Karpas-422 (cell line): ENCODE measurements around the gene ALDH1L2. TPM values are rescaled to one million over a fixed set of nuclear protein-coding genes. Genes with fewer than 3 reads are reported as not detected.

ENCODE experiments used
- DNase-seq: peaks from one replicate; pipeline ENCODE4 v3.0.0-alpha.2; 2015
- H2AFZ ChIP-seq: fragments of 200-600 bp; sonication (generic); 2 replicates; pipeline ENCODE4 v1.6.1; 2014; ENCODE audit warnings: antibody characterized with exemption, low read length, mixed read lengths
- H3K27ac ChIP-seq: fragments of 200-600 bp; sonication (generic); 2 replicates; pipeline ENCODE4 v1.5.1; 2014; ENCODE audit warnings: mild to moderate bottlenecking, low read length, moderate library complexity
- H3K27me3 ChIP-seq: fragments of 200-600 bp; sonication (generic); 2 replicates; pipeline ENCODE4 v1.6.1; 2014; ENCODE audit warnings: low read length, mixed read lengths
- H3K36me3 ChIP-seq: fragments of 200-600 bp; sonication (generic); 2 replicates; pipeline ENCODE4 v1.6.1; 2014; ENCODE audit warnings: low read length, mixed read lengths; ENCODE audit not compliant: insufficient read depth
- H3K4me1 ChIP-seq: fragments of 200-600 bp; sonication (generic); 2 replicates; pipeline ENCODE4 v1.6.1; 2014; ENCODE audit warnings: mild to moderate bottlenecking, low read length, mixed read lengths
- H3K4me2 ChIP-seq: fragments of 200-600 bp; sonication (generic); 2 replicates; pipeline ENCODE4 v1.6.1; 2014; ENCODE audit warnings: low read length, low read depth, mild to moderate bottlenecking; ENCODE audit not compliant: poor library complexity, severe bottlenecking
- H3K4me3 ChIP-seq: fragments of 200-600 bp; sonication (generic); 2 replicates; pipeline ENCODE4 v1.5.1; 2014; ENCODE audit warnings: mild to moderate bottlenecking, antibody characterized with exemption, low read length, mixed read lengths
- H3K79me2 ChIP-seq: fragments of 200-600 bp; sonication (generic); 2 replicates; pipeline ENCODE4 v1.6.1; 2014; ENCODE audit warnings: mild to moderate bottlenecking, low read length, mixed read lengths
- H3K9ac ChIP-seq: fragments of 200-600 bp; sonication (generic); 2 replicates; pipeline ENCODE4 v1.6.0; 2014; ENCODE audit warnings: low read length
- H3K9me2 ChIP-seq: fragments of 200-600 bp; sonication (generic), shearing (Covaris generic); replicated peaks from 2 replicates; pipeline ENCODE4 v1.6.0; 2014; ENCODE audit warnings: mild to moderate bottlenecking, low read length, moderate library complexity; ENCODE audit not compliant: insufficient read depth
- H3K9me3 ChIP-seq: fragments of 300-700, 200-600 bp; sonication (generic); 2 replicates; pipeline ENCODE4 v1.6.1; 2014; ENCODE audit warnings: low read length, mixed read lengths
- H4K20me1 ChIP-seq: fragments of 200-600 bp; sonication (generic); 2 replicates; pipeline ENCODE4 v1.6.1; 2014; ENCODE audit warnings: mild to moderate bottlenecking, antibody characterized with exemption, low read length, low read depth; ENCODE audit not compliant: insufficient read depth
- total RNA-seq: library from RNA; depleted of rRNA; stranded (reverse); fragments of >200 nt; shearing (Covaris generic); gene quantifications from 2 replicates; pipeline ENCODE4 v1.2.3, GENCODE V29; 2014; ENCODE audit warnings: low replicate concordance

ALDH1L2 gene
- total RNA-seq, 1 experiment from 2014 or later = not detected

DNA sequence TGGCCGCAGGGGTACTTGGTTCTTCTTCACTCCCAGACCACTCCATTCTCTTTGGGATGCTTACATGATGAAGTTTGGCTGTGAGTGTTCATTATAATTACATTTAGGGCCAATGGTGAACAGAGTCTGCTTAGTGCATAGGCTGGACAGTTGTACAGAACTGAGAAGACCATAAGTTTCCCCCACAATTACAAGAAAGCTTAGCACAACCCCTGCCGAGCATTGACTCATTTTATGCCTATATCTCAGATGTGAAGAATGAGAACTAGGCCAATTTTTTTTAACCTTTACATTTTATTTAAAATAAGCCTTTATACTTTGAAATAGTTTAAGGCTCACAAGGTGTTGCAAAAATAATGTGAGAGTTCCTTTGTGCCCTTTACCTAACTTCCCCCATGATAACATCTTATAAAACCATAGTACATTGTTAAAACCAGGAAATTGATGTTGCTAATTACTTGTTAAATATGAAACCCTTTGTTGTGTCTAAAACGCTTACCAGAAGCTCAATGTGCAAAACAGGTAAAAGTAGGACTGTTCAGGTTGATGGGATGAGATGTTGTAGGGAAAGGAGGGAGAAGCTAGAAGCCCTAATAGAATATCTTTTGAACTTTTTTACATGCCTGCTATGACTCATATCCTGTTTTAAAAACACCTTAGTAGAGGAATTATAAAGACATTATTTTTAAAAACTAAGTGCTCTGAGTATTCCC lies 47.2 kb downstream of the ALDH1L2 start:
- Histone ChIP-seq H4K20me1 (no peaks in the 10 kb centered on the region), H3K36me3 (no peaks in the 10 kb centered on the region), H3K9me2 (no peaks in the 10 kb centered on the region), H3K9ac (no peak overlapping the region), H3K79me2 (no peaks in the 10 kb centered on the region), H3K9me3 (no peaks in the 10 kb centered on the region), H2AFZ (no peak overlapping the region), H3K4me2 (no peak overlapping the region), H3K4me3 (no peak overlapping the region), H3K27me3 (no peaks in the 10 kb centered on the region), H3K4me1 (no peaks in the 10 kb centered on the region), H3K27ac (no peak overlapping the region)
- DNase-seq = no peak

DNA sequence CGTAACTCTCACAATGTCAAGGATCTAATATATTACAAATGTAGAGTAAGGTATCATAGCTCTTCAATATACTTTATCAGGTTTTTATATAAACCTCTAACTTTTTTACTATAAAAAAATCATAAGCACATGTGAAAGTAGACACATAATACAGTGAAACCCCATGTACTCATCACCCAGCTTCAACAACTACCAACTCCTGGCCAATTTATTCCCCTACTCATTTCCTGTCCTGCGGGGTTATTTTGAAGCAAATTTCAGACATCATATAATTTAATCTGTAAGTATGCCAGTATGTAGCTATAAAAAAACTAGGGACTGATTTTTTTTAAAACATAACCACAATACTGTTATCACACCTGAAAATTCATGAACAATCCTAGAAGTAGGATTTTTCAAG lies 50.4 kb downstream of the ALDH1L2 start:
- Histone ChIP-seq H4K20me1 (no peaks in the 10 kb centered on the region), H3K27me3 (no peaks in the 10 kb centered on the region), H3K9ac (no peak overlapping the region), H3K4me2 (no peak overlapping the region), H3K4me3 (no peak overlapping the region), H3K9me2 (no peaks in the 10 kb centered on the region), H3K36me3 (no peaks in the 10 kb centered on the region), H3K9me3 (no peaks in the 10 kb centered on the region), H3K27ac (no peak overlapping the region), H3K79me2 (no peaks in the 10 kb centered on the region), H3K4me1 (peaks cover 11% of the 10 kb centered on the region), H2AFZ (no peak overlapping the region)
- no peak for DNase-seq

DNA sequence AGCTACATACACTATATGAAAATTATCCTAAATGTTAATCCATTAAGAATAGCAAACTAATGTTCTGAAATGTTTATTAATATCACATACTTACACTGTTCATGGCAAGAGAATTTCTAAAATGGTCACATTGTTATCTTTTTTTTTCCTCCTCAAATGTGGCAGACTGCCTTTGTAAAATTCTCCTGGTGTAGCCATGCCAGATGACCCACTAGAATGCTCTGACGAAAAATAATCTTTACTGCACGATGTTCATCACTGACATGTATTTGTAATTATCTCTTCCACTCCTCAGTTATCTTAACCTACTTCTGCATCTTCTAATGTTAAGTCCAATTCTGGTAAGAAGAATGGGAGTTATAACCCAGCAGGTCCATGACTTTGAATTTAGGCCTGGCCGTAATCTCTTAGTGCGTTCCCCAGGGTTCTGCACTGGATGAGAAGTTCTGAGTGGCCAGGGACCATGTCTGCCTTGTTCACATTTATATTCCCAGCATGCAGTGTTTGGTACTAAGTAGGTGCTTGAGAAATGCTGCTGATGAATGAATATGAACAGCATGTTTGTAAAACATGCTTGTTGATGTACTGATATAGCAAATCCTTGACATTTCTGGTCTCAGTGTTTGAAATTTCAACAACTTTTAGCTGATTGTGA lies 51.4 kb downstream of the ALDH1L2 start:
- H3K9me2 ChIP-seq = no peaks in the 10 kb centered on the region
- H2AFZ ChIP-seq = no peak overlapping the region
- H3K79me2 ChIP-seq = no peaks in the 10 kb centered on the region
- no peaks in the 10 kb centered on the region for H3K36me3 ChIP-seq
- H3K27ac ChIP-seq = no peak overlapping the region
- no peaks in the 10 kb centered on the region for H4K20me1 ChIP-seq
- DNase-seq = no peak
- H3K4me1 ChIP-seq = peaks cover 11% of the 10 kb centered on the region
- H3K4me3 ChIP-seq = no peak overlapping the region
- H3K27me3 ChIP-seq = no peaks in the 10 kb centered on the region
- H3K9me3 ChIP-seq = no peaks in the 10 kb centered on the region
- H3K9ac ChIP-seq = no peak overlapping the region
- H3K4me2 ChIP-seq = no peak overlapping the region

DNA sequence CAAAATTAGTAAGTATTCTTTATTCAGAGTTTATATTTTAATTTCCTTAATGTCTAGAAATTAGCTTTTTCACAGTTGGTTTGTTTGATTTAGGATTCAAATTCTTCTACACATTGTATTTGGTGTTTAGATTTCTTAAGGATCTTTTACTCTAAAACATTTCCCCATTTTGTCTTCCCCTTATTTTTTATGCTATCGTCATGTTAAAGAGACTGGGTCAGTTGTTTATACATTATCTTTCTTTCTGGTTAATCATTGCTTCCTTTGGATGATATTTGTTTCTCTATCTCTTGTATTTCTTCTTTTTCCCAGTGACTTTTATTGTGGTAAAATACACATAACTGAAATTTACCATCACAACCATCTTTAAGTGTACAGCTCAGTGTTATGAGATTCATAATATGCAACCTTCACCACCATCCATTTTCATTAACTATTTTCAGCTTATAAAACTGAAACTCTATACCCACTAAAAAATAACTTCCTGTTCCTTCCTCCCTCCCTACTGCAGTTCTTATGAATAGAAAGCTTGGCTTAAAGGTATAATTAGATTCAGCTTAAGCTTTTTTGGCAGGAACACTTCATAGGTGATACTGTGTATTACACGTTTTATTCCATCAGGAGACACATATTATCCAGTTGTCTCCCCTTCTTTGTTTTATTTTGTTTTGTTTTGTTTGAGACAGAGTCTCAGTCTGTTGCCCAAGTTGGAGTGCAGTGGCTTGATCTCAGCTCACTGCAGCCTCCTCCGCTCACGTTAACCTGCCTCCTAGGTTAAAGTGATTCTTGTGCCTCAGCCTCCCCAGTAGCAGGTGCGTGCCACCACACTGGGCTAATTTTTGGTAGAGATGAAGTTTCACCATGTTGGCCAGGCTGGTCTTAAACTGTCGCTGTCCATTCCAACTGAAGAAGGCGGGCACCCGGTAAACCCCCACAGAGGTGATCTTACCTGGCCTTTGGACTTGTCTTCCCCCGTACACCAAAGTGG lies 53.1 kb downstream of the ALDH1L2 start:
- H3K9me2 ChIP-seq = no peaks in the 10 kb centered on the region
- peak overlapping the region; percentile 29 for H3K4me2 ChIP-seq
- no peak for DNase-seq
- H4K20me1 ChIP-seq = no peaks in the 10 kb centered on the region
- no peaks in the 10 kb centered on the region for H3K9me3 ChIP-seq
- H3K9ac ChIP-seq = no peak overlapping the region
- peak overlapping the region; percentile 27; the same call in 1 of the 2 replicates for H3K27ac ChIP-seq
- no peaks in the 10 kb centered on the region for H3K36me3 ChIP-seq
- peaks cover 11% of the 10 kb centered on the region for H3K4me1 ChIP-seq
- no peak overlapping the region for H3K4me3 ChIP-seq
- no peaks in the 10 kb centered on the region for H3K79me2 ChIP-seq
- H3K27me3 ChIP-seq = no peaks in the 10 kb centered on the region
- peak overlapping the region; percentile 38 for H2AFZ ChIP-seq

DNA sequence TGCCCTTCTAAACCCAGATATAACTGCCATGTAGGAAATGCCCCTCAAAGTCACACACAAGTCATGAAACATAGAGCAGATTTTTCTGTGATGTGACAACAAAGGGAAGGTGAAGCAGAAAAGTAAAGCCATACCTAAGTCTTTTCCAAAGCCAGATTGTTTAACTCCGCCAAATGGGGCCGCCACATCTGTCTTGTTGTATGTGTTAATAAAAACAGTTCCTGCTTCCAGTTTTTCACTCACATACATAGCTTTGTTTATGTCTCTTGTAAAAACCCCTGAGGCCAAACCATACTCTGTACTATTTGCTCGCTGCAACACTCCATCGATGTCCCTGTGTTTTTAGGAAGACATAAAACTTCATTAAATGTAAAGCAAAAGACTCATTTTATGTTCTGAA lies 57.8 kb downstream of the ALDH1L2 start:
- no peaks in the 10 kb centered on the region for H3K9me2 ChIP-seq
- H3K4me2 ChIP-seq = no peak overlapping the region
- no peak overlapping the region for H3K27ac ChIP-seq
- no peak overlapping the region for H3K9ac ChIP-seq
- H4K20me1 ChIP-seq = no peaks in the 10 kb centered on the region
- no peak overlapping the region for H3K4me3 ChIP-seq
- no peak overlapping the region for H2AFZ ChIP-seq
- DNase-seq = no peak
- H3K27me3 ChIP-seq = no peaks in the 10 kb centered on the region
- no peaks in the 10 kb centered on the region for H3K79me2 ChIP-seq
- no peaks in the 10 kb centered on the region for H3K36me3 ChIP-seq
- H3K4me1 ChIP-seq = peaks cover 11% of the 10 kb centered on the region
- no peaks in the 10 kb centered on the region for H3K9me3 ChIP-seq

DNA sequence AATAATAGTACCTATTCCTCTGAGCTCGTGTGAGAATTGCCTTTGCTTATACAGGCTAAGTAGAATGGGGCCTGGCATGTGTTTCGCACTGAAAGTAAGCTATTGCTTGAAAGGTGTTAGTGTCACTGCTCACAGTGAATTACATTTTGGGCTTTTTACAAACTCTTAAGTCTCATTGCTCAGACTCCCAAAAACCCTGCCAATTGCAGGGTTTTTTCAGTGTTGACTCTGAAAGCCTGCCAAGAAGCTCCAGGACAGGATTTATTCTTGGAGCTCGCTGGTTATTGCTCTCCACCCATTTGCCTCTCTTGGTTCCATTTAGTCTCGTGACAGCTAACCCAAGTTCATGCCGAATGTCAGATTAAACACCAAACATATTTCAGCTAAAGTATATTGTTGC lies 58.4 kb downstream of the ALDH1L2 start:
- no peak overlapping the region for H3K4me2 ChIP-seq
- H2AFZ ChIP-seq = no peak overlapping the region
- H3K9me3 ChIP-seq = no peaks in the 10 kb centered on the region
- no peaks in the 10 kb centered on the region for H3K27me3 ChIP-seq
- DNase-seq = no peak
- H3K9me2 ChIP-seq = no peaks in the 10 kb centered on the region
- H3K36me3 ChIP-seq = no peaks in the 10 kb centered on the region
- H3K4me3 ChIP-seq = no peak overlapping the region
- H3K9ac ChIP-seq = no peak overlapping the region
- peaks cover 6% of the 10 kb centered on the region for H3K4me1 ChIP-seq
- no peaks in the 10 kb centered on the region for H4K20me1 ChIP-seq
- H3K27ac ChIP-seq = no peak overlapping the region
- no peaks in the 10 kb centered on the region for H3K79me2 ChIP-seq

DNA sequence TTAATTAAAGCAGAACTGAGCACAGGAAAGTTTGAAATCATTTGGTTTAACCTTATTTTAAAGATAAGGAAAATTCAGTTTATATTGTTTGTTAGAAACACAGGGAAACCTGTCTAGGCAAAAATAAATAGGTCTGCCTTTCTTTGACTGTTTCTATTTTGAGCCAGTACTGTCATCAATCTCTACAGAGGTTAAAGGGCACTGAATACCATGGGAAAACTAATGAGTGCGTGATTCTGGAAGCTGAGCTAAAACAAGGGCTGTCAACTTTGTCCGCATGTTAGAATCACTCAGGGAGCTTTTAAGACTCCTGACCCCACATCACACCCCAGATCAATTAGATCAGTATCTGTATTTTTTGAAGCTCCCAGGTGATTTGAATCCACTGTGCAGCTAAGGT lies 59.3 kb downstream of the ALDH1L2 start:
- H3K4me1 ChIP-seq = no peaks in the 10 kb centered on the region
- H3K79me2 ChIP-seq = no peaks in the 10 kb centered on the region
- no peak overlapping the region for H3K27ac ChIP-seq
- no peaks in the 10 kb centered on the region for H3K9me2 ChIP-seq
- H4K20me1 ChIP-seq = no peaks in the 10 kb centered on the region
- H3K4me2 ChIP-seq = no peak overlapping the region
- H3K9ac ChIP-seq = no peak overlapping the region
- DNase-seq = no peak
- no peak overlapping the region for H3K4me3 ChIP-seq
- H3K36me3 ChIP-seq = no peaks in the 10 kb centered on the region
- no peak overlapping the region for H2AFZ ChIP-seq
- no peaks in the 10 kb centered on the region for H3K9me3 ChIP-seq
- no peaks in the 10 kb centered on the region for H3K27me3 ChIP-seq
